Suprapubic skin (tissue), 4 donors: ENCODE results near the gene FYB2. TPM values are rescaled to one million over a fixed set of nuclear protein-coding genes. Genes with fewer than 3 reads are reported as not detected.

Experiments used
- DNase-seq, 2 donors: peaks; one replicate each; pipeline ENCODE4 v3.0.0-alpha.2; 2019; ENCODE audit warnings: low spot score in 2 of 2
- H3K27ac ChIP-seq: fragments of 200-600 bp; sonication (generic); one replicate; pipeline ENCODE4 v1.5.1; 2019
- H3K27me3 ChIP-seq: fragments of 200-600 bp; sonication (generic); one replicate; pipeline ENCODE4 v1.5.1; 2019
- H3K36me3 ChIP-seq: fragments of 200-600 bp; sonication (generic); one replicate; pipeline ENCODE4 v1.5.1; 2019
- H3K4me1 ChIP-seq: fragments of 200-600 bp; sonication (generic); one replicate; pipeline ENCODE4 v1.5.1; 2019
- H3K4me3 ChIP-seq: fragments of 200-600 bp; sonication (generic); one replicate; pipeline ENCODE4 v1.5.1; 2019; ENCODE audit warnings: mild to moderate bottlenecking
- H3K9me3 ChIP-seq: fragments of 200-600 bp; sonication (generic); one replicate; pipeline ENCODE4 v1.5.1; 2019
- EP300 ChIP-seq: sonication (generic); formaldehyde crosslinking; IDR thresholded peaks from one replicate; pipeline ENCODE4 v1.6.1; 2017; ENCODE audit warnings: antibody characterized with exemption
- POLR2A ChIP-seq, 2 donors: fragments of 450-650 bp; IDR thresholded peaks; one replicate each; pipeline ENCODE4 v1.6.1; 2017; ENCODE audit warnings: antibody characterized with exemption in 2 of 2, mild to moderate bottlenecking in 2 of 2, moderate library complexity in 2 of 2
- POLR2AphosphoS5 ChIP-seq, 3 donors: sonication (generic); formaldehyde crosslinking; IDR thresholded peaks; one replicate each; pipeline ENCODE4 v1.6.1; 2017; ENCODE audit warnings: antibody characterized with exemption in 3 of 3
- WGBS: methylation state at CpG from one replicate; pipeline ENCODE4 v1.1.5; 2018; 5-methylcytosine and 5-hydroxymethylcytosine counted together
- total RNA-seq, 4 donors: library from RNA; depleted of rRNA; stranded (reverse); fragments of >200 nt; gene quantifications; one replicate each; pipeline ENCODE4 v1.1.0, GENCODE V29; 2016
- TF ChIP-seq, protein P1 (sequence below), 2 donors: fragments of 200-600 bp in 1 of 2; fragments of 450-650 bp in 1 of 2; sonication (generic) in 1 of 2; IDR thresholded peaks; one replicate each; pipeline ENCODE4 v1.5.1; 2016 to 2019; ENCODE audit warnings: antibody characterized with exemption in 2 of 2, mild to moderate bottlenecking in 1 of 2, moderate library complexity in 1 of 2

The FYB2 gene
- total RNA-seq, 4 donors from 2014 or later: 0.57 TPM; not detected in 3

DNA sequence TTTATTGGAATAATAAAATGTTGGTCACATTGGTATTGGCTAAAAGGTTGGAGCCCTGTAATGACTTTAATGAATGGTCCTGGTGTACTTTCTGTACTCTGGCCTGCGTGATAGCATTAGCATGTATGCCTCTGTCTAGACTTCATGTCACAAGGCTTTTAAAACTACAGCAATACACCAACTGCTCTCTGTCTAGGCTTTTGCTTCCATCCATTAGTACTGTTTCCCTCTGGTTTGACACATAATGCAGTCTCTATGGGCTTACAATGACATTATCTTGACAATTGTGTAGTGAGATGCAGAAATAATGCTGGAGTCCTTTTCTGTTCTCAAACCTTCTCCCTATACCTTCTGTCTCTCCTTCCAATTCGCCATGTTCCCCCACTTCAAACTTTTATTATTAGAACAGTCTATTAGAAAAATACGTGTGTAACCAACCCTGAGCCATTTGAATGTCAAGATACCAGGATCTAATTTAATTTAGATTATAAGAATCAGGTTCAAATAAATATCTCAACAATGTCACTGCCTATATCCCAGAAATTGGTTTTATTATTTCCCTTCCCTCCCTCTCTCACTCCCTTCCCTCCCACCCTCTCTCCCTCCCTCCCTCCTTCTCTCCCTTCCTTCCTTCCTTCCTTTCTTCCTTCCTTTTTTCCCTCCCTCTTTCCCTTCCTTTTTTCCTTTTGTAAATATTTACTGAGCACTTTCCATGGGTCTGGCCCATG is 44.2 kb upstream of the FYB2 start:
- no peaks in the 10 kb centered on the region for H3K4me1 ChIP-seq
- H3K27me3 ChIP-seq: no peaks in the 10 kb centered on the region
- 78% methylated on average over 3 of the region's 3 CpGs for WGBS
- no peaks in the 10 kb centered on the region for H3K36me3 ChIP-seq
- H3K9me3 ChIP-seq: no peaks in the 10 kb centered on the region
- no peak overlapping the region for H3K27ac ChIP-seq
- TF ChIP-seq, protein P1, sequence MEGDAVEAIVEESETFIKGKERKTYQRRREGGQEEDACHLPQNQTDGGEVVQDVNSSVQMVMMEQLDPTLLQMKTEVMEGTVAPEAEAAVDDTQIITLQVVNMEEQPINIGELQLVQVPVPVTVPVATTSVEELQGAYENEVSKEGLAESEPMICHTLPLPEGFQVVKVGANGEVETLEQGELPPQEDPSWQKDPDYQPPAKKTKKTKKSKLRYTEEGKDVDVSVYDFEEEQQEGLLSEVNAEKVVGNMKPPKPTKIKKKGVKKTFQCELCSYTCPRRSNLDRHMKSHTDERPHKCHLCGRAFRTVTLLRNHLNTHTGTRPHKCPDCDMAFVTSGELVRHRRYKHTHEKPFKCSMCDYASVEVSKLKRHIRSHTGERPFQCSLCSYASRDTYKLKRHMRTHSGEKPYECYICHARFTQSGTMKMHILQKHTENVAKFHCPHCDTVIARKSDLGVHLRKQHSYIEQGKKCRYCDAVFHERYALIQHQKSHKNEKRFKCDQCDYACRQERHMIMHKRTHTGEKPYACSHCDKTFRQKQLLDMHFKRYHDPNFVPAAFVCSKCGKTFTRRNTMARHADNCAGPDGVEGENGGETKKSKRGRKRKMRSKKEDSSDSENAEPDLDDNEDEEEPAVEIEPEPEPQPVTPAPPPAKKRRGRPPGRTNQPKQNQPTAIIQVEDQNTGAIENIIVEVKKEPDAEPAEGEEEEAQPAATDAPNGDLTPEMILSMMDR (IDR thresholded peaks at IDR 0.05): no peak
- TF ChIP-seq POLR2A (IDR thresholded peaks at IDR 0.05) (no peak), POLR2AphosphoS5 (IDR thresholded peaks at IDR 0.05) (no peak), EP300 (no peak)
- H3K4me3 ChIP-seq: no peak overlapping the region
- DNase-seq: no peak

DNA sequence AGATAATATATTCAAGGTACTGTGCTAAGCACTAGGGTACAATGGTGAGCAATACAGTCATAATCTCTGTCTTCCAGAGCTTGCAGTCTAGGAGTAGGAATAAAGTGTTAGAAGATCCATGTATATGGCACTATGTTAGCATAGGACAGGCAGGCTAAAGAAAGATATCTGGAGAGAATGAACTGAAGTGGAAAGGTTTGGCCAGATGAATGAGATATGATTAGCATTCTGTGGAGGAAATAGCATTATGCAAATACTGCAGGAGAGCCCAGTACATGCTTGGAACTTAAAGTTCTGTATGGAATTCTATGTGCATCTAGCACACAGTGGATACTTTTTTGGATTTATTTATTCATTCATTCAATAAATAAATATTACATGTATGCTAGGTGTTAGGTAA is 40.1 kb upstream of the FYB2 start:
- no peaks in the 10 kb centered on the region for H3K9me3 ChIP-seq
- no peak overlapping the region for H3K27ac ChIP-seq
- no peaks in the 10 kb centered on the region for H3K4me1 ChIP-seq
- no peaks in the 10 kb centered on the region for H3K27me3 ChIP-seq
- TF ChIP-seq POLR2A (IDR thresholded peaks at IDR 0.05): no peak
- TF ChIP-seq, protein P1 (IDR thresholded peaks at IDR 0.05): no peak
- TF ChIP-seq POLR2AphosphoS5 (IDR thresholded peaks at IDR 0.05): no peak
- no peak for TF ChIP-seq EP300
- no peaks in the 10 kb centered on the region for H3K36me3 ChIP-seq
- no peak for DNase-seq
- H3K4me3 ChIP-seq: no peak overlapping the region

DNA sequence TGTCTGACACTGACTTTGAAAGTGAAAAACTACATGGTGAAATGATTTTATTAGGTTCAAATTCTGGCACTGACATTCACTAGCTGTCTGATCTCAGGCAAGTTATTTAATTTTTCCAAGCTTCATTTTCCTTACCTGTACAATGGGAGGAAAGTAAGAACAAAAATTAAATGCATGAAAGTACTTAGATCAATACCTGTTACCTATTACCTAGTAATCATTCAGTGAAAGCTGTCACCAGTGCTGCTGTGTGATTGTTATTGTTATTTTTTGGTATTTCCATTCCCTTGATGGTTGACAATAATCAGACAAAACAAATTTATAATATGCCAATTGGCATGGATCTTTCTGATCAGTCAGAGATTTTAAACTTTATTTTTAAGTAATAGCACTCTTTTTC is 37.0 kb upstream of the FYB2 start:
- Histone ChIP-seq H3K27me3 (no peaks in the 10 kb centered on the region), H3K4me1 (no peaks in the 10 kb centered on the region), H3K27ac (no peak overlapping the region), H3K9me3 (no peaks in the 10 kb centered on the region), H3K36me3 (no peaks in the 10 kb centered on the region), H3K4me3 (no peak overlapping the region)
- no peak for DNase-seq
- TF ChIP-seq EP300 (no peak), POLR2AphosphoS5 (IDR thresholded peaks at IDR 0.05) (no peak), POLR2A (IDR thresholded peaks at IDR 0.05) (no peak)
- TF ChIP-seq, protein P1 (IDR thresholded peaks at IDR 0.05): no peak

DNA sequence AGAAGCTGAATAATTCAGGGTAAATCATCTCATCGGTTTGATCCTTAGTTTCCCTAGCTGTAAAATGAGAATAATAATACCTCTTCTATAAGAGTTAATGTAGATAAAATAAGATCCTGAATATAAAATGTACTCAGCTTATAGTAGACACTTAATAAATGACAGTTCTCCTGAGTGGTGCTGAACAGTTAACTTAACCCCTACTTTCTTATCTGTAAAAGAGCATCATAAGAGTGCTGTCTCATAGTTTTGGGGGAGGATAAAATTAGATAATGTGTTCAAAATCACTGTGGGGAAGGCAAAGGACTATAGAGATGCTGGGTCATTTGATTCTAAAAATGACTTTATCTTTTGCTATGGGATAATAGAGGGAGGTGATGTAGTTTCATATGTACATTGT is 36.0 kb upstream of the FYB2 start:
- no peak overlapping the region for H3K27ac ChIP-seq
- no peak for DNase-seq
- TF ChIP-seq POLR2A (IDR thresholded peaks at IDR 0.05): no peak
- no peak for TF ChIP-seq POLR2AphosphoS5 (IDR thresholded peaks at IDR 0.05)
- TF ChIP-seq, protein P1 (IDR thresholded peaks at IDR 0.05): no peak
- no peak for TF ChIP-seq EP300
- H3K4me3 ChIP-seq: no peak overlapping the region
- H3K9me3 ChIP-seq: no peaks in the 10 kb centered on the region
- no peaks in the 10 kb centered on the region for H3K27me3 ChIP-seq
- whole genome bisulfite sequencing: 82% methylated on average over 1 of the region's 1 CpG
- H3K4me1 ChIP-seq: no peaks in the 10 kb centered on the region
- no peaks in the 10 kb centered on the region for H3K36me3 ChIP-seq

DNA sequence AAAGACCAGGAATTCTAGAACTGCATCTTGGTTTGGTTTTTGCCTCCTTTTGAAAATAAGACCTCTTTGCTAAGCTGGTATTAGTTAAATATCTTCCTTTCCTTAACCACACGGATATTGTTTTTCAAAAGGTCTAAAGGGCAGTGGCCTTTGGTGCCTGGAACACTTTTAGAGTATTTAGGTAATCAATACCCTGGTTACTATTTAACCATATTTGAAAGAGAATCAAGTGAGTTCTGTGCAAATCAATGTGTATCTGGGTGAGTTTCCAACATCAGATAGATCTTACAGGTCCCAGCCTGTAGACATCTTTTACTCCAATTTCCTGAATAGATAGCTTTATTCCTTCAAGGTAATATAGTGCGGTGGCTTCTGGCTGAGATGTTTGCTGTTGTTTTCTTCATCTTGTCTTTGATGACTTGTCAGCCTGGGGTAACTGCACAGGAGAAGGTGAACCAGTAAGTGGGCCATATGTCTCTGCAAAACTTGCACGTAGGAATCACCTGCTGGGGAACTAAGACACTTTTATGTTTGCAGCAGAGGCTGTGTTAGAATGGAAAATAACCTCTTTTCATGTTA is 35.4 kb upstream of the FYB2 start, which contains the start of gene C8A:
TSS of gene C8A (plus strand) at position 277 of the 579 bp plus-strand sequence. CDS start at position 382, 105 bp downstream.
- H3K9me3 ChIP-seq: no peaks in the 10 kb centered on the region
- H3K27ac ChIP-seq: no peak within 1 kb of the TSS
- no peaks in the 10 kb centered on the region for H3K4me1 ChIP-seq
- no peaks in the 10 kb centered on the region for H3K27me3 ChIP-seq
- WGBS: 54% methylated on average over 3 of the region's 3 CpGs
- no peak within 1 kb of the TSS for H3K4me3 ChIP-seq
- DNase-seq: no peak
- no peak for TF ChIP-seq POLR2A (IDR thresholded peaks at IDR 0.05)
- TF ChIP-seq EP300: no peak
- TF ChIP-seq, protein P1 (IDR thresholded peaks at IDR 0.05): no peak
- TF ChIP-seq POLR2AphosphoS5 (IDR thresholded peaks at IDR 0.05): no peak
- H3K36me3 ChIP-seq: no peaks in the 10 kb centered on the region
